HCT116 (cell line): ENCODE measurements around the gene SLCO2A1. TPM values are rescaled to one million over a fixed set of nuclear protein-coding genes. Genes with fewer than 3 reads are reported as not detected.

ENCODE experiments used
- ATAC-seq: fragments of 200-7000 bp; cut with Tn5 transposase; 2 replicates; pipeline ENCODE4 v1.9.1; 2020; ENCODE audit warnings: mild to moderate bottlenecking, moderate library complexity
- BruUV-seq: library from RNA; stranded (reverse); fragments of 400-500 nt; replicated peaks from 2 replicates; lab custom pipeline; 2021; lab: Mats Ljungman, UMichigan
- CTCF ChIA-PET: fragments of 300-600 bp; sonication (Branson Sonifier 250); formaldehyde crosslinking; loops from one replicate; lab custom pipeline; 2021; ENCODE audit warnings: antibody characterized with exemption; lab: Charles Lee
- POLR2A ChIA-PET: fragments of 300-600, 350-600 bp; sonication (Branson Sonifier 250); formaldehyde crosslinking; loops from one replicate; lab custom pipeline; 2021; ENCODE audit warnings: antibody characterized with exemption; lab: Charles Lee
- RAD21 ChIA-PET, 2 experiments: fragments of 300-600 bp; sonication (Branson Sonifier 250); formaldehyde crosslinking; loops; one replicate each; lab custom pipeline; 2023; ENCODE audit warnings: low total read pairs in 2 of 2; ENCODE audit not compliant: uncharacterized antibody in 2 of 2, unreplicated experiment in 2 of 2, low non-redundant PET in 1 of 2; lab: Charles Lee
- DNase-seq: peaks from one replicate; pipeline ENCODE4 v3.0.0-alpha.2; 2010; ENCODE audit warnings: low read depth, low spot score
- H2AFZ ChIP-seq: fragments of 200-600 bp; shearing (Covaris generic), sonication (generic); 2 replicates; pipeline ENCODE4 v1.6.1; 2017; ENCODE audit warnings: low read depth, mixed run types, mixed read lengths, antibody characterized with exemption, low read length; ENCODE audit not compliant: poor library complexity, severe bottlenecking
- H3K27ac ChIP-seq: 2 replicates; pipeline ENCODE4 v1.5.1; 2012; ENCODE audit warnings: low read depth, low read length
- H3K27me3 ChIP-seq: fragments of 200-600 bp; sonication (generic); 2 replicates; pipeline ENCODE4 v1.6.1; 2016; ENCODE audit warnings: mixed run types, low read length, mixed read lengths; ENCODE audit not compliant: insufficient read depth
- H3K36me3 ChIP-seq, 2 experiments: fragments of 200-500 bp in 1 of 2; fragments of 200-600 bp in 1 of 2; sonication (Bioruptor generic) in 1 of 2; sonication (generic) in 1 of 2; 2 replicates each; pipeline versions ENCODE4 v1.5.1 to v1.6.1; 2014 to 2016; ENCODE audit warnings: low read length in 2 of 2, inconsistent platforms in 1 of 2, mixed read lengths in 1 of 2, mixed run types in 1 of 2; ENCODE audit not compliant: insufficient read depth in 2 of 2, control insufficient read depth in 1 of 2
- H3K4me1 ChIP-seq, 2 experiments: fragments of 200-600 bp in 1 of 2; sonication (generic) in 1 of 2; 2 replicates each; pipeline versions ENCODE4 v1.5.1 to v1.6.1; 2012 to 2017; ENCODE audit warnings: low read length in 2 of 2, inconsistent platforms in 1 of 2, mild to moderate bottlenecking in 1 of 2, mixed read lengths in 1 of 2, mixed run types in 1 of 2, moderate library complexity in 1 of 2; ENCODE audit not compliant: insufficient read depth in 2 of 2, control insufficient read depth in 1 of 2
- H3K4me2 ChIP-seq: fragments of 200-600 bp; sonication (generic); 2 replicates; pipeline ENCODE4 v1.6.1; 2017; ENCODE audit warnings: mixed run types, low read length, mixed read lengths
- H3K4me3 ChIP-seq, 2 experiments: fragments of 200-600 bp in 1 of 2; sonication (generic) in 1 of 2; replicated peaks in 1 of 2; 2 replicates each; pipeline ENCODE4 v1.5.1; 2011 to 2016; ENCODE audit warnings: low read length in 2 of 2, control low read depth in 1 of 2, low read depth in 1 of 2, mild to moderate bottlenecking in 1 of 2, mixed read lengths in 1 of 2, mixed run types in 1 of 2
- H3K79me2 ChIP-seq: fragments of 200-600 bp; sonication (generic); 2 replicates; pipeline ENCODE4 v1.6.1; 2017; ENCODE audit warnings: mild to moderate bottlenecking, mixed run types, low read length, moderate library complexity, mixed read lengths; ENCODE audit not compliant: insufficient read depth
- H3K9ac ChIP-seq: fragments of 200-600 bp; sonication (generic); 2 replicates; pipeline ENCODE4 v1.6.1; 2016; ENCODE audit warnings: low read length, mixed read lengths
- H3K9me2 ChIP-seq: fragments of 200-600 bp; sonication (generic), shearing (Covaris generic); 2 replicates; pipeline ENCODE4 v1.6.1; 2017; ENCODE audit warnings: mixed run types, mild to moderate bottlenecking, moderate library complexity; ENCODE audit not compliant: insufficient read depth
- H3K9me3 ChIP-seq, 2 experiments: fragments of 200-500 bp in 1 of 2; fragments of 200-600 bp in 1 of 2; sonication (Bioruptor generic) in 1 of 2; sonication (generic) in 1 of 2; 2 replicates each; pipeline ENCODE4 v1.6.1; 2014 to 2017; ENCODE audit warnings: low read length in 2 of 2, mixed read lengths in 2 of 2, inconsistent platforms in 1 of 2, low read depth in 1 of 2, mild to moderate bottlenecking in 1 of 2, mixed run types in 1 of 2, moderate library complexity in 1 of 2; ENCODE audit not compliant: control insufficient read depth in 1 of 2, insufficient read depth in 1 of 2
- H4K20me1 ChIP-seq: fragments of 200-600 bp; sonication (generic), shearing (Covaris generic); 2 replicates; pipeline ENCODE4 v1.6.1; 2017; ENCODE audit warnings: mixed run types, mild to moderate bottlenecking, moderate library complexity; ENCODE audit not compliant: insufficient read depth
- CEBPB ChIP-seq: IDR thresholded peaks from 2 replicates; pipeline ENCODE4 v1.6.1; 2012; ENCODE audit warnings: low read depth
- EGR1 ChIP-seq: IDR thresholded peaks from 2 replicates; pipeline ENCODE4 v1.6.1; 2012; ENCODE audit warnings: low read depth
- ELF1 ChIP-seq: IDR thresholded peaks from 2 replicates; pipeline ENCODE4 v1.6.1; 2012; ENCODE audit warnings: low read depth, borderline replicate concordance
- EZH2phosphoT487 ChIP-seq: fragments of 200-600 bp; IDR thresholded peaks from 2 replicates; pipeline ENCODE4 v1.6.1; 2018; ENCODE audit warnings: antibody characterized with exemption, borderline replicate concordance
- JUND ChIP-seq: IDR thresholded peaks from 2 replicates; pipeline ENCODE4 v1.6.1; 2012
- MAX ChIP-seq: IDR thresholded peaks from 2 replicates; pipeline ENCODE4 v1.6.1; 2012
- POLR2A ChIP-seq: IDR thresholded peaks from 2 replicates; pipeline ENCODE4 v1.7.0; 2011; ENCODE audit warnings: borderline replicate concordance; ENCODE audit not compliant: insufficient read depth, insufficient read length; ENCODE audit errors: extremely low read depth
- RAD21 ChIP-seq: IDR thresholded peaks from 2 replicates; pipeline ENCODE4 v1.6.1; 2012; ENCODE audit warnings: low read depth, mild to moderate bottlenecking
- SIN3A ChIP-seq: IDR thresholded peaks from 2 replicates; pipeline ENCODE4 v1.6.1; 2012; ENCODE audit warnings: low read depth
- SP1 ChIP-seq: IDR thresholded peaks from 2 replicates; pipeline ENCODE4 v1.6.1; 2012; ENCODE audit warnings: low read depth
- SRF ChIP-seq: IDR thresholded peaks from 2 replicates; pipeline ENCODE4 v1.6.1; 2012; ENCODE audit warnings: low read depth
- TCF7L2 ChIP-seq: IDR thresholded peaks from 2 replicates; pipeline ENCODE4 v1.7.0; 2011; ENCODE audit warnings: borderline replicate concordance, inconsistent platforms; ENCODE audit not compliant: insufficient read depth, insufficient read length; ENCODE audit errors: extremely low read depth
- ZFX ChIP-seq: fragments of 450-650 bp; IDR thresholded peaks from 2 replicates; pipeline ENCODE4 v1.6.1; 2017
- ZNF274 ChIP-seq: fragments of 200-500 bp; sonication (Bioruptor generic); IDR thresholded peaks from 2 replicates; pipeline ENCODE4 v1.6.1; 2014; ENCODE audit warnings: mild to moderate bottlenecking, low read depth, low read length, inconsistent platforms
- intact Hi-C: fragments of 100-400 bp; cut with micrococcal nuclease; formaldehyde crosslinking; loops from 2 replicates; pipeline ENCODE4 v1.10.0; 2022
- total RNA-seq: library from RNA; stranded (reverse); gene quantifications from one replicate; pipeline ENCODE4 v1.2.1, GENCODE V29; 2021; ENCODE audit not compliant: unreplicated experiment

The SLCO2A1 gene
- total RNA-seq, 1 experiment from 2014 or later = 0.52 TPM

- Histone ChIP-seq H3K27ac (no peak overlapping the region), H2AFZ (no peak overlapping the region), H3K79me2 (no peaks in the 10 kb centered on the region), H3K9me3 (no peaks in the 10 kb centered on the region), H3K9me2 (no peaks in the 10 kb centered on the region), H4K20me1 (no peaks in the 10 kb centered on the region), H3K27me3 (no peaks in the 10 kb centered on the region), H3K36me3 (no peaks in the 10 kb centered on the region), H3K4me2 (no peak overlapping the region), H3K4me1 (no peaks in the 10 kb centered on the region), H3K9ac (no peak overlapping the region)
- BruUV-seq = no TSS peak
- no peak for ATAC-seq
- intact Hi-C loops = loop anchor here (10.0 kb wide), 1 partner anchor 457 kb away; no protein-coding TSS in a partner anchor
- TF ChIP-seq SP1 = no peak
- TF ChIP-seq EZH2phosphoT487 = no peak
- TF ChIP-seq, all 23 proteins: peak for 0
- CTCF ChIA-PET = no interaction called here
- RAD21 ChIA-PET = no interaction called here
- no peak overlapping the region for H3K4me3 ChIP-seq
- DNase-seq = no peak
- POLR2A ChIA-PET = no interaction called here
Measured at GRCh38 chr3:133921592-133921991, 108.1 kb downstream of the SLCO2A1 start.

- no peak overlapping the region for H3K27ac ChIP-seq
- H2AFZ ChIP-seq = no peak overlapping the region
- H3K9me3 ChIP-seq = no peaks in the 10 kb centered on the region
- H3K4me1 ChIP-seq = 0 out of 4 replicates have a peak, but pooled peaks cover 0 to 4% of the 10 kb centered on the region in 2 experiments
- RAD21 ChIA-PET = no interaction called here
- H3K4me3 ChIP-seq = no peak overlapping the region
- no peaks in the 10 kb centered on the region for H3K27me3 ChIP-seq
- no peaks in the 10 kb centered on the region for H3K79me2 ChIP-seq
- ATAC-seq (no peak), DNase-seq (no peak)
- no peak overlapping the region for H3K4me2 ChIP-seq
- no peaks in the 10 kb centered on the region for H3K9me2 ChIP-seq
- POLR2A ChIA-PET = no interaction called here
- H3K9ac ChIP-seq = no peak overlapping the region
- no TSS peak for BruUV-seq
- H4K20me1 ChIP-seq = no peaks in the 10 kb centered on the region
- intact Hi-C loops = no loop called here
- CTCF ChIA-PET = no interaction called here
- no peaks in the 10 kb centered on the region for H3K36me3 ChIP-seq
- no peak for TF ChIP-seq SP1
- TF ChIP-seq CEBPB = no peak
- no peak for TF ChIP-seq MAX
- no peak for TF ChIP-seq ZFX
- no peak for TF ChIP-seq EZH2phosphoT487
- TF ChIP-seq JUND = no peak
- no peak for TF ChIP-seq RAD21
- no peak for TF ChIP-seq POLR2A
- no peak for TF ChIP-seq ELF1
- no peak for TF ChIP-seq ZNF274
- no peak for TF ChIP-seq SRF
- no peak for TF ChIP-seq EGR1
- TF ChIP-seq SIN3A = no peak
- TF ChIP-seq TCF7L2 = no peak
Measured at GRCh38 chr3:133917144-133917543, 112.6 kb downstream of the SLCO2A1 start.
